Naive thymus-derived CD8-positive, alpha-beta T cell (primary cell): Measurements from ENCODE around the gene DRAM1. TPM values are rescaled to one million over a fixed set of nuclear protein-coding genes. Genes with fewer than 3 reads are reported as not detected.
A peak's percentile ranks its signal among the peaks of the same experiment; 100 is the strongest.
"Not testable (repeated sequence)": the region's sequence is repeated elsewhere in the genome, so short reads cannot be mapped to it uniquely, and the experiment has no call there.

ENCODE experiments used
- ATAC-seq, 2 donors: fragments of 150-1000 bp; cut with Tn5 transposase in 1 of 2; sonication (Bioruptor Pico), chemical (Tn5 transposase) in 1 of 2; 1 replicate in 1 of 2; 2 replicates in 1 of 2; pipeline ENCODE4 v1.10.0; 2021; ENCODE audit warnings: mild to moderate bottlenecking in 2 of 2, moderate library complexity in 2 of 2
- POLR2A ChIA-PET: fragments of 350-600 bp; sonication (Branson Sonifier 250); formaldehyde crosslinking; loops from one replicate; lab custom pipeline; 2021; ENCODE audit warnings: antibody characterized with exemption; lab: Charles Lee
- DNase-seq, 10 donors: peaks; one replicate each; pipeline versions ENCODE4 v3.0.0 to v3.0.0-alpha.2; 2020 to 2022
- H3K27ac Mint-ChIP-seq, 10 donors: one replicate each; pipeline ENCODE4 v1.8.0; 2020 to 2022; ENCODE audit warnings: mild to moderate bottlenecking in 10 of 10, mixed read lengths in 10 of 10, moderate library complexity in 4 of 10, inconsistent platforms in 1 of 10
- H3K27me3 Mint-ChIP-seq, 5 donors: one replicate each; pipeline ENCODE4 v1.8.0; 2021 to 2022; ENCODE audit warnings: mixed read lengths in 5 of 5
- H3K36me3 Mint-ChIP-seq, 3 donors: one replicate each; pipeline ENCODE4 v1.8.0; 2020 to 2022; ENCODE audit warnings: mixed read lengths in 3 of 3, mild to moderate bottlenecking in 2 of 3, inconsistent platforms in 1 of 3
- H3K4me1 Mint-ChIP-seq, 4 donors: one replicate each; pipeline ENCODE4 v1.8.0; 2021 to 2022; ENCODE audit warnings: mixed read lengths in 4 of 4
- H3K4me3 Mint-ChIP-seq, 10 donors: one replicate each; pipeline ENCODE4 v1.8.0; 2020 to 2022; ENCODE audit warnings: mild to moderate bottlenecking in 10 of 10, mixed read lengths in 10 of 10, moderate library complexity in 6 of 10, inconsistent platforms in 1 of 10
- H3K9me3 Mint-ChIP-seq, 9 donors: one replicate each; pipeline ENCODE4 v1.8.0; 2020 to 2022; ENCODE audit warnings: mixed read lengths in 9 of 9, mild to moderate bottlenecking in 3 of 9, inconsistent platforms in 1 of 9, moderate library complexity in 1 of 9
- polyA plus RNA-seq, 3 donors: library from polyadenylated mRNA; unstranded; fragments of 300-500 nt; fragmentation: Illumina TruSeq; gene quantifications; one replicate each; pipeline ENCODE4 v1.2.3, GENCODE V29; 2021
- total RNA-seq, 8 experiments: library from RNA in 2 of 8; stranded (reverse) in 2 of 8; gene quantifications; one replicate each; pipeline ENCODE4 v1.2.3 and lab custom pipeline; 2021 to 2026

The DRAM1 gene
- total and polyA plus RNA-seq, 5 experiments from 2014 or later = 1.2 to 3.3 (median 1.6) TPM

GRCh38 chr12:101847325-101847724, 30.1 kb upstream of the DRAM1 start:
- POLR2A ChIA-PET = no interaction called here
- no peaks in the 10 kb centered on the region for H3K36me3 Mint-ChIP-seq
- no peaks in the 10 kb centered on the region for H3K27me3 Mint-ChIP-seq
- no peak overlapping the region for H3K27ac Mint-ChIP-seq
- H3K4me1 Mint-ChIP-seq = peaks cover 0 to 5% (median 0%) of the 10 kb centered on the region in 4 donors
- DNase-seq (no peak), ATAC-seq (no peak)
- H3K4me3 Mint-ChIP-seq = no peak overlapping the region
- no peaks in the 10 kb centered on the region for H3K9me3 Mint-ChIP-seq

DNA sequence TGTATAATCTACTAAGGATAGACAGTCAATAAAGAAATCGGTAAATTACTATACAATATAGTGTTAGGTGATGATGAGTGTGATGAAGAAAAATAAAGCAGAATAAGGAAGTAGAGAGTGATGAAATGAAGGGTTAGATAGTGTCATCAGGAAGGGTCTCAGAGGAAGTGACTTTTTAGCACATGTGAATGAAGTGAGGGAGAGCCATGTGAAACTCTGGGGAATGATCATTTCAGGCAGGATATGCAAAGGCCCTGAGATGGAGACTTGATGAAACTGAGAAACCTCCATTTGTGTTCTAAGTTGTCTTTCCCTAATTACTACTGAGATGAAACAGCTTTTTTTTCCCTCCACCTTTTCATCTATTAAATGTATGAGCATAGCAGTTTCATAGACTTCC, 27.2 kb upstream of the DRAM1 start:
- Mint-ChIP-seq H3K4me3 (no peak overlapping the region), H3K4me1 (peaks cover 0 to 15% (median 0%) of the 10 kb centered on the region in 4 donors), H3K27me3 (no peaks in the 10 kb centered on the region), H3K27ac (no peak overlapping the region), H3K36me3 (no peaks in the 10 kb centered on the region), H3K9me3 (no peaks in the 10 kb centered on the region)
- POLR2A ChIA-PET = no interaction called here
- DNase-seq (no peak), ATAC-seq (no peak)

GRCh38 chr12:101852998-101853397, 24.4 kb upstream of the DRAM1 start:
- no peak for ATAC-seq
- POLR2A ChIA-PET = no interaction called here
- DNase-seq = no peak
- Mint-ChIP-seq H3K4me1 (peaks cover 0 to 26% (median 3%) of the 10 kb centered on the region in 4 donors), H3K36me3 (no peaks in the 10 kb centered on the region), H3K4me3 (no peak overlapping the region), H3K27ac (no peak overlapping the region), H3K9me3 (no peaks in the 10 kb centered on the region), H3K27me3 (no peaks in the 10 kb centered on the region)

DNA sequence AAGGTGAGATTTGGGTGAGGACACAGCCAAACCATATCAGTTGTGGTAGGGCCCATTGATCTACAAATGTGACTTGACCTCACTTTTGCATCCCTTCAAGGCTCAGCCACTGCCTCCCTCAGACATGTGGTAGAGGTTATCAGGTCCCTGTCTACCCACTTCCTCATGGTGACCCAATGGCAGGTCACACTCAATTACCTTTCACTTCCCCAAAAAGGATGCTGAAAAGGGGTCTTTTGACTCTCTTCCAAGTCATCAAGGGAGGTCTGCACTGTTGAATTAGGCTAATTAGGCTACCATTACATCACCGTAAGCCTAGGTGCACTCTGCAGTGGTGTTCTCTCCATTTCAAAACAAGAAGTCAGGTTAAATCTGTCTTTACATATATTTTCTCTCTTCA, 22.6 kb upstream of the DRAM1 start:
- POLR2A ChIA-PET = no interaction called here
- ATAC-seq = no peak

GRCh38 chr12:101855364-101855884, 22.0 kb upstream of the DRAM1 start:
- no peaks in the 10 kb centered on the region for H3K27me3 Mint-ChIP-seq
- DNase-seq (no peak), ATAC-seq (no peak)
- H3K9me3 Mint-ChIP-seq = no peaks in the 10 kb centered on the region
- POLR2A ChIA-PET = no interaction called here
- H3K36me3 Mint-ChIP-seq = no peaks in the 10 kb centered on the region
- no peak overlapping the region for H3K4me3 Mint-ChIP-seq
- H3K27ac Mint-ChIP-seq = peak overlapping the region in 1 of 10 donors; percentile 6
- peaks cover 0 to 23% (median 3%) of the 10 kb centered on the region in 4 donors for H3K4me1 Mint-ChIP-seq

More for the DNA sequence above, 22.6 kb upstream of the DRAM1 start:
- peak overlapping the region in 1 of 10 donors; percentile 6 for H3K27ac Mint-ChIP-seq
- H3K4me3 Mint-ChIP-seq = no peak overlapping the region
- no peak for DNase-seq
- no peaks in the 10 kb centered on the region for H3K9me3 Mint-ChIP-seq
- H3K36me3 Mint-ChIP-seq = no peaks in the 10 kb centered on the region
- H3K27me3 Mint-ChIP-seq = no peaks in the 10 kb centered on the region
- H3K4me1 Mint-ChIP-seq = peaks cover 0 to 28% (median 3%) of the 10 kb centered on the region in 4 donors

DNA sequence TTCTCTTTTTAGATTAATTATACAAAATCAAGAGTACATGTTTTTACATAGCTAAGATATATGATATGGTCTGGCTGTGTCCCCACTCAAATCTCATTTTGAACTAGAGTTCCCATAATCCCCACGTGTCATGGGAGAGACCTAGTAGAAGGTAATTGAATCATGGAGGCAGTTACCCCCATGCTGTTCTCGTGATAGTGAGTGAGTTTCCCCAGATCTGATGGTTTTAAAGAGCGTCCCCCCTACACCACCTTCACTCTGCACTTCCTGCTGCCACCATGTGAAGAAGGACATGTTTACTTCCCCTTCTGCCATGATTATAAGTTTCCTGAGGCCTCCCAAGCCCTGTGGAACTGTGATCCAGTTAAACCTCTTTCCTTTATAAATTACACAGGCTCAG, 21.4 kb upstream of the DRAM1 start:
- Mint-ChIP-seq H3K4me1 (peaks cover 0 to 23% (median 3%) of the 10 kb centered on the region in 4 donors), H3K4me3 (no peak overlapping the region), H3K27ac (peak overlapping the region in 1 of 10 donors; percentile 12), H3K9me3 (no peaks in the 10 kb centered on the region), H3K36me3 (no peaks in the 10 kb centered on the region), H3K27me3 (no peaks in the 10 kb centered on the region)
- ATAC-seq (no peak), DNase-seq (no peak)
- POLR2A ChIA-PET = no interaction called here

DNA sequence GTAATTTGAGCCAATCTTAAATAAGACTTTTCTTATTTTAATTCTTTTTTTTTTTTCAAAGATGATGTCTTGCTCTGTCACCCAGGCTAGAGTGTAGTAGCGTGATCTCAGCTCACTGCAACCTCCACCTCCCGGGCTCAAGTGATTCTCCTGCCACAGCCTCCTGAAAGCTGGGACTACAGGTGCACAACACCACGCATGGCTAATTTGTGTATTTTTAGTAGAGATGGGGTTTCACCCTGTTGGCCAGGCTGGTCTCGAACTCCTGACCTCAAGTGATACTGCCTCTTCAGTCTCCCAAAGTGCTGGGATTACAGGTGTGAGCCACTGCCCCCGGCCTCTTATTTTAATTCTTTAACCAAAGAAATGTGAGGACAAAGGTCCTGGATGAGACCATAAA, 20.8 kb upstream of the DRAM1 start:
- H3K27me3 Mint-ChIP-seq, ATAC-seq, DNase-seq, H3K4me3 Mint-ChIP-seq, H3K27ac Mint-ChIP-seq, H3K36me3 Mint-ChIP-seq, H3K9me3 Mint-ChIP-seq, POLR2A ChIA-PET: not testable (repeated sequence)
- H3K4me1 Mint-ChIP-seq = peaks cover 0 to 23% (median 3%) of the 10 kb centered on the region in 4 donors

GRCh38 chr12:101857043-101857558, 20.3 kb upstream of the DRAM1 start:
- DNase-seq (no peak), ATAC-seq (no peak)
- Mint-ChIP-seq H3K9me3 (no peaks in the 10 kb centered on the region), H3K36me3 (no peaks in the 10 kb centered on the region), H3K4me1 (peaks cover 0 to 23% (median 3%) of the 10 kb centered on the region in 4 donors), H3K27me3 (no peaks in the 10 kb centered on the region), H3K4me3 (no peak overlapping the region), H3K27ac (no peak overlapping the region)
- POLR2A ChIA-PET = no interaction called here

GRCh38 chr12:101858361-101858760, 19.0 kb upstream of the DRAM1 start:
- Mint-ChIP-seq H3K36me3 (no peaks in the 10 kb centered on the region), H3K4me3 (no peak overlapping the region), H3K27ac (no peak overlapping the region), H3K9me3 (no peaks in the 10 kb centered on the region), H3K4me1 (peaks cover 0 to 23% (median 3%) of the 10 kb centered on the region in 4 donors), H3K27me3 (no peaks in the 10 kb centered on the region)
- POLR2A ChIA-PET = no interaction called here
- ATAC-seq = no peak
- no peak for DNase-seq

DNA sequence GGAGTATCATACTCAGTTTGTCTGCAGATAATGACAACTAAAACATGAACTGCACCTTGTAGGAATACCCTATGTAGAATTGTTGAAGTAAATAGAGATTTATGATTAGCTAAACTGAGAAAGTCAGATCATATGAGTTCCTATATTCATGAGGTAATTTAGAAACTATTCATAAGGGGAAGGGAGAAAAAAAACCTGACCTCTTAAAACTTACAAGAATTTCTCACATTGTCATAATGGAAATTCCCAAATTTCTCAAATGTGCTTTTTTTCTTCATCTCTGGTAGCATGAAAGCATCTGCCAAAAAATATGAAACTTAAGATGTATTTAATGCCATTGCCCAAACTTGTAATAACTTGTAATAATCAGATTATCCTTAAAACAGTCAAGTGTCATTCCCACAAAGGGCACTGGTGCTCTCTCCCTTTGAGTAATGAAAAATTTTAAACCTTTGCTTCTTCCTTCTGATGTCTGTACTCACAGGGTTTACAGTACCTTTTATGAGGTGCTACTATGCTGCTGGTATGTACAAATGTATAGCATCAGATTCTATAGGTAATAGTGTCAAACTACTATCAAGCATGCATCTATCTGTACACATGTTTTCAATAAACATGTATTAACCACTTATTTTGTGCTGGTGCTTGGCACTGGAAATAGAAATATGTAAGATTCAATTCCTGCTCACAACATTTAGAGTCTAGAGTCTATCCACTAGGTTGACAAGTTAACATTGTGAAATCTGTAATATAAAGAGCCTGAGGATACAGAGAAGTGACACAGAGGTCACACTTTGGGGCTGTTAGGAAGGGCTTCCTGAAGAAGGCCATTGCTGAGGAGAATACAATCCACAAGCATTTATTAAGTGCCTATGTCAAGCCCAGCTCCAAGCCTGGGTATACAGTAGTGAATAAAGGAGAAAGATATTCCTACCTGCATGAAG, 17.4 kb upstream of the DRAM1 start:
- no peak overlapping the region for H3K4me3 Mint-ChIP-seq
- ATAC-seq (no peak), DNase-seq (no peak)
- peaks cover 0 to 16% (median 3%) of the 10 kb centered on the region in 4 donors for H3K4me1 Mint-ChIP-seq
- no peaks in the 10 kb centered on the region for H3K9me3 Mint-ChIP-seq
- H3K27ac Mint-ChIP-seq = no peak overlapping the region
- H3K36me3 Mint-ChIP-seq = no peaks in the 10 kb centered on the region
- POLR2A ChIA-PET = no interaction called here
- peaks cover 0 to 2% (median 0%) of the 10 kb centered on the region in 5 donors for H3K27me3 Mint-ChIP-seq

DNA sequence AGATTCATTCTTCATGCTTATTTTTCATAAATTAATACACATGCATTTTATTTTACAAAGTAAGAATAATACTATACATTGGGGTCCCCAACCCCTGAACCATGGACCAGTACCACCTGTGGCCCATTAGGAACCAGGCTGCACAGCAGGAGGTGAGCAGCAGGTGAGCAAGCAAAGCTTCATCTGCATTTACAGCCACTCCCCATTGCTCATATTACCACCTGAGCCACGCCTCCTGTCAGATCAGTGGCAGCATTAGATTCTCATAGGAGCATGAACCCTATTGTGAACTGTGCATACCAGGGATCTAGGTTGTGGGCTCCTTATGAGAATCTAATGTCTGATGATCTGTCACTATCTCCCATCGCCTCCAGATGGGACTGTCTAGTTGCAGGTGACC, 15.7 kb upstream of the DRAM1 start:
- H3K4me3 Mint-ChIP-seq, H3K36me3 Mint-ChIP-seq, DNase-seq, H3K27me3 Mint-ChIP-seq, POLR2A ChIA-PET, H3K9me3 Mint-ChIP-seq, H3K4me1 Mint-ChIP-seq, ATAC-seq, H3K27ac Mint-ChIP-seq: not testable (repeated sequence)

DNA sequence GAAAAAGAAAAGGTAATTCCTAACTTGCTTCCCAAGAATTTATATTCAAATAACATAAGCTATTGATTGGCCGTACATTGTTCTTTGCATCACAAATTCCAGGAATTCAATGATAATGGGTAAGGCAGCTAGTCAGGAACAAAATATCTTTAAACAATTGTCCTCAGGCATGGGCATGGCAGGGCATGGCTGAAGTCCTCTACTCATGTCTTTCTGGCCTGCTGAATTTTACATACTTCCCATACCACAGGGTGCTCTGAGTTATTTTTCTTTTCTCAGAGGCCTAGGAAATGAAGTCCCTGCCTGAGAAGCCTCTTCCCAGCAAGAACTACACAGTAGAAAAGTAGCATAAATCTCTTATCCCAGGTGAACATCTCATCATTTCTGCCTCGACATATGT, 15.1 kb upstream of the DRAM1 start:
- no peak for DNase-seq
- peaks cover 0 to 2% (median under 1%) of the 10 kb centered on the region in 4 donors for H3K4me1 Mint-ChIP-seq
- no peak for ATAC-seq
- H3K9me3 Mint-ChIP-seq = peaks cover 0 to 5% (median 0%) of the 10 kb centered on the region in 9 donors
- H3K4me3 Mint-ChIP-seq = no peak overlapping the region
- H3K27ac Mint-ChIP-seq = no peak overlapping the region
- POLR2A ChIA-PET = no interaction called here
- peaks cover 0 to 5% (median 0%) of the 10 kb centered on the region in 5 donors for H3K27me3 Mint-ChIP-seq
- no peaks in the 10 kb centered on the region for H3K36me3 Mint-ChIP-seq

DNA sequence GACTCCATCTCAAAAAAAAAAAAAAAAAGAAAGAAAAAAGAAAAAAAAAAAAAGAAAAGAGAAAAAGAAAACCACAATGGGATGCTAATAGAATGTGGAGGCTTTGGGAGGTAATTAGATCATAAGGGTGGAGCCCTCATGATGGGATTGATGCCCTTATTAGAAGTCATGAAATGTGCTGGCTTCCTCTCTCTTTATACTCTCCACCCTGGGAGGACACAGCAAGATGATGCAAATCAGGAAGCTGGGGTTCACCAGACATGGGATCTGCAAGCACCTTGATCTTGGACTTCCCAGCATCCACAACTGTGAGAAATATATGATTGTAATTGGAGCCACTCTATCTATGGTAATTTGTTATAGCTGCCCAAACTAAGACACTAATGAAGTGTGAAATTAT, 13.4 kb upstream of the DRAM1 start:
- POLR2A ChIA-PET = no interaction called here
- DNase-seq = no peak
- no peak for ATAC-seq
- Mint-ChIP-seq H3K4me1 (peaks cover 0 to 2% (median under 1%) of the 10 kb centered on the region in 4 donors), H3K9me3 (peaks cover 0 to 5% (median 0%) of the 10 kb centered on the region in 9 donors), H3K27me3 (peaks cover 0 to 5% (median 0%) of the 10 kb centered on the region in 5 donors), H3K4me3 (no peak overlapping the region), H3K36me3 (no peaks in the 10 kb centered on the region), H3K27ac (no peak overlapping the region)
